H9 (cell line): ENCODE results near the gene THRAP3. TPM values are rescaled to one million over a fixed set of nuclear protein-coding genes. Genes with fewer than 3 reads are reported as not detected.

Experiments used
- DNase-seq: peaks from one replicate; pipeline ENCODE4 v3.0.0-alpha.2; 2017
- H2AFZ ChIP-seq: one replicate; pipeline ENCODE4 v1.6.1; 2013; ENCODE audit warnings: mild to moderate bottlenecking, low read length, control low read depth, moderate library complexity
- H2AK5ac ChIP-seq: 2 replicates; pipeline ENCODE4 v1.6.1; 2013; ENCODE audit warnings: low read length, control low read depth, mixed read lengths; ENCODE audit not compliant: insufficient read length
- H2BK120ac ChIP-seq: one replicate; pipeline ENCODE4 v1.6.1; 2013; ENCODE audit warnings: low read depth, mild to moderate bottlenecking, low read length, control low read depth, inconsistent platforms; ENCODE audit not compliant: poor library complexity, severe bottlenecking
- H2BK12ac ChIP-seq: 2 replicates; pipeline ENCODE4 v1.6.1; 2013; ENCODE audit warnings: low read length, control low read depth, mixed read lengths, low read depth; ENCODE audit not compliant: insufficient read length
- H2BK15ac ChIP-seq: 2 replicates; pipeline ENCODE4 v1.6.1; 2013; ENCODE audit warnings: low read depth, low read length, control low read depth
- H2BK20ac ChIP-seq: one replicate; pipeline ENCODE4 v1.6.1; 2013; ENCODE audit warnings: low read depth, mild to moderate bottlenecking, low read length, control low read depth, inconsistent platforms; ENCODE audit not compliant: poor library complexity, severe bottlenecking
- H2BK5ac ChIP-seq: 2 replicates; pipeline ENCODE4 v1.6.1; 2013; ENCODE audit warnings: low read length, control low read depth, mixed read lengths; ENCODE audit not compliant: insufficient read length
- H3K14ac ChIP-seq: 2 replicates; pipeline ENCODE4 v1.6.1; 2013; ENCODE audit warnings: low read length, control low read depth; ENCODE audit not compliant: insufficient read depth
- H3K18ac ChIP-seq: 2 replicates; pipeline ENCODE4 v1.6.1; 2013; ENCODE audit warnings: low read depth, mild to moderate bottlenecking, mixed read lengths, low read length, control low read depth; ENCODE audit not compliant: insufficient read length
- H3K23ac ChIP-seq: 2 replicates; pipeline ENCODE4 v1.6.1; 2013; ENCODE audit warnings: low read length, control low read depth, mixed read lengths, low read depth; ENCODE audit not compliant: insufficient read length
- H3K23me2 ChIP-seq: 2 replicates; pipeline ENCODE4 v1.6.1; 2013; ENCODE audit warnings: low read depth, mild to moderate bottlenecking, mixed read lengths, low read length, control low read depth; ENCODE audit not compliant: insufficient read length, poor library complexity, severe bottlenecking
- H3K27ac ChIP-seq: 2 replicates; pipeline ENCODE4 v1.5.1; 2013; ENCODE audit warnings: low read length, control low read depth, mixed read lengths, low read depth; ENCODE audit not compliant: insufficient read length
- H3K27me3 ChIP-seq: 2 replicates; pipeline ENCODE4 v1.6.1; 2013; ENCODE audit warnings: low read length, control low read depth, inconsistent platforms; ENCODE audit not compliant: insufficient read depth
- H3K4ac ChIP-seq: 2 replicates; pipeline ENCODE4 v1.6.1; 2013; ENCODE audit warnings: low read depth, mild to moderate bottlenecking, control low read depth, inconsistent platforms, low read length, moderate library complexity
- H3K4me1 ChIP-seq: 2 replicates; pipeline ENCODE4 v1.6.1; 2013; ENCODE audit warnings: low read length, control low read depth, inconsistent platforms; ENCODE audit not compliant: insufficient read depth
- H3K4me2 ChIP-seq: 2 replicates; pipeline ENCODE4 v1.6.1; 2013; ENCODE audit warnings: low read length, control low read depth, mixed read lengths; ENCODE audit not compliant: insufficient read length, insufficient read depth
- H3K56ac ChIP-seq: 2 replicates; pipeline ENCODE4 v1.6.1; 2013; ENCODE audit warnings: low read depth, mild to moderate bottlenecking, mixed read lengths, low read length, control low read depth; ENCODE audit not compliant: insufficient read length
- H3K79me1 ChIP-seq: 2 replicates; pipeline ENCODE4 v1.6.1; 2013; ENCODE audit warnings: low read depth, mild to moderate bottlenecking, moderate library complexity, low read length, control low read depth, inconsistent platforms; ENCODE audit not compliant: insufficient read depth, poor library complexity, severe bottlenecking
- H3K79me2 ChIP-seq: 2 replicates; pipeline ENCODE4 v1.6.1; 2013; ENCODE audit warnings: low read length, control low read depth, inconsistent platforms; ENCODE audit not compliant: insufficient read depth
- H3K9ac ChIP-seq: 2 replicates; pipeline ENCODE4 v1.6.1; 2013; ENCODE audit warnings: low read length, control low read depth, mixed read lengths; ENCODE audit not compliant: insufficient read length; ENCODE audit errors: extremely low read depth
- H3K9me3 ChIP-seq: one replicate; pipeline ENCODE4 v1.6.1; 2013; ENCODE audit warnings: low read depth, low read length, inconsistent platforms; ENCODE audit not compliant: control insufficient read depth
- H3T11ph ChIP-seq: one replicate; pipeline ENCODE4 v1.6.1; 2013; ENCODE audit warnings: mild to moderate bottlenecking, low read length, control low read depth, inconsistent platforms
- H4K20me1 ChIP-seq: one replicate; pipeline ENCODE4 v1.6.1; 2013; ENCODE audit not compliant: control insufficient read depth, insufficient read length, insufficient read depth
- H4K5ac ChIP-seq: 2 replicates; pipeline ENCODE4 v1.6.1; 2013; ENCODE audit warnings: low read depth, mild to moderate bottlenecking, mixed read lengths, low read length, control low read depth; ENCODE audit not compliant: insufficient read length
- H4K8ac ChIP-seq: replicated peaks from 2 replicates; pipeline ENCODE4 v1.6.1; 2013; ENCODE audit warnings: low read length, control low read depth, mixed read lengths, low read depth; ENCODE audit not compliant: insufficient read length
- H4K91ac ChIP-seq: 2 replicates; pipeline ENCODE4 v1.6.1; 2013; ENCODE audit warnings: low read depth, mild to moderate bottlenecking, moderate library complexity, mixed read lengths, low read length, control low read depth; ENCODE audit not compliant: insufficient read length
- H3K27ac Mint-ChIP-seq, 3 experiments: 2 replicates in 2 of 3; 3 replicates in 1 of 3; pipeline ENCODE4 v1.8.0; 2020 to 2021; ENCODE audit warnings: mixed read lengths in 3 of 3, mild to moderate bottlenecking in 1 of 3, moderate library complexity in 1 of 3
- H3K27me3 Mint-ChIP-seq: 2 replicates; pipeline ENCODE4 v1.8.0; 2021; ENCODE audit warnings: low read depth, mild to moderate bottlenecking, moderate library complexity, mixed read lengths
- H3K36me3 Mint-ChIP-seq, 3 experiments: 2 replicates in 2 of 3; 3 replicates in 1 of 3; pipeline ENCODE4 v1.8.0; 2020 to 2021; ENCODE audit warnings: low read depth in 3 of 3, mixed read lengths in 3 of 3; ENCODE audit not compliant: insufficient read depth in 1 of 3
- H3K4me1 Mint-ChIP-seq, 2 experiments: 2 replicates each; pipeline ENCODE4 v1.8.0; 2020; ENCODE audit warnings: mixed read lengths in 2 of 2
- H3K4me3 Mint-ChIP-seq, 2 experiments: 2 replicates in 1 of 2; 3 replicates in 1 of 2; pipeline ENCODE4 v1.8.0; 2020 to 2021; ENCODE audit warnings: mild to moderate bottlenecking in 2 of 2, mixed read lengths in 2 of 2, moderate library complexity in 1 of 2
- H3K9me3 Mint-ChIP-seq, 2 experiments: 2 replicates in 1 of 2; 3 replicates in 1 of 2; pipeline ENCODE4 v1.8.0; 2020; ENCODE audit warnings: mild to moderate bottlenecking in 2 of 2, mixed read lengths in 2 of 2, moderate library complexity in 1 of 2
- CTCF ChIP-seq: fragments of 200-600 bp; sonication (generic); conservative IDR thresholded peaks from 3 replicates; pipeline ENCODE4 v1.8.0; 2021; ENCODE audit warnings: antibody characterized with exemption, mild to moderate bottlenecking
- WGBS: extraction: QIAGEN DNeasy Blood & Tissue Kit; methylation state at CpG from one replicate; pipeline ENCODE4 v1.1.7; 2013; ENCODE audit warnings: missing lambda C conversion rate, low lambda C conversion rate, mixed read lengths; ENCODE audit not compliant: insufficient read length; ENCODE audit errors: extremely low coverage; 5-methylcytosine and 5-hydroxymethylcytosine counted together
- total RNA-seq: library from RNA; stranded (reverse); gene quantifications from 2 replicates; pipeline ENCODE4 v1.2.1, GENCODE V29; 2021

THRAP3 gene
- total RNA-seq, 1 experiment from 2014 or later, result 186 TPM

DNA sequence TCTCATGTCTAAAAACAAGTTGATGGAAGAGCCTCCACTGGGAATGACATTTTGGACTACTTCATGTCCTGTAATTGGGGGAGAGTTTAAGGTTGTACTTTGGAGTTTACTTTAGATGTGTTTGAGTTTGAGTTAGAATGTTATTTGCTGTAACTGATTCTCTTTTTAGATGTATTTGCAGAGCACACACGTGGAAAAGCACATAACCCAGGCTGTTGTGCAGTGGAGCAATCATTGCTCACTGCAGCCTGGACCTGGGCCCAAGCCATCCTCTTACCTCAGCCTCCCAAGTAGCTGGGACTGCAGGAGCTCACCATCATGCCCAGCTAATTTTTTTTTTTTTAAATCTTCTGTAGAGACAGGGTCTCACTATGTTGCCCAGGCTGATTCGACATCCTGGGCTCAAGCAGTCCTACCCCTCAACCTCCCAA, 45.2 kb downstream of the THRAP3 start:
- Histone ChIP-seq H3K18ac (no peak overlapping the region), H3T11ph (no peak overlapping the region), H3K79me2 (peaks cover 4% of the 10 kb centered on the region; the same call in 1 of the 2 replicates), H3K23me2 (no peaks in the 10 kb centered on the region), H4K20me1 (no peaks in the 10 kb centered on the region), H4K5ac (no peak overlapping the region), H2BK120ac (no peak overlapping the region), H3K9ac (no peak overlapping the region), H3K27me3 (no peaks in the 10 kb centered on the region), H2BK15ac (no peak overlapping the region), H3K4me1 (no peaks in the 10 kb centered on the region), H3K27ac (no peak overlapping the region), H2BK5ac (no peak overlapping the region), H3K56ac (no peak overlapping the region), H3K79me1 (peaks cover 2% of the 10 kb centered on the region), H4K91ac (no peak overlapping the region), H3K23ac (no peak overlapping the region), H3K4me2 (no peak overlapping the region), H4K8ac (no peak overlapping the region), H2AK5ac (no peak overlapping the region), H2BK12ac (no peak overlapping the region), H3K4ac (no peak overlapping the region), H2AFZ (no peak overlapping the region), H2BK20ac (no peak overlapping the region), H3K14ac (no peak overlapping the region), H3K9me3 (no peaks in the 10 kb centered on the region)
- Mint-ChIP-seq H3K9me3 (no peaks in the 10 kb centered on the region), H3K36me3 (peaks cover 13 to 60% (median 41%) of the 10 kb centered on the region in 3 experiments; a peak in 6 of 7 replicates), H3K4me3 (no peak overlapping the region), H3K27me3 (no peaks in the 10 kb centered on the region), H3K27ac (no peak overlapping the region), H3K4me1 (no peaks in the 10 kb centered on the region)
- DNase-seq, result no peak
- TF ChIP-seq CTCF, result no peak
- no CpG with 5 or more reads among the region's 2 CpGs for WGBS
